ENCODE measurements around the gene CCT3.

CCT3 gene

GRCh38 chr1:156338180-156338976 lies at the start of gene CCT3, which contains the start of gene TSACC:
CCT3 (minus strand) TSS chr1:156338292; CDS start chr1:156338184, 108 bp downstream.
TSACC (plus strand) TSS chr1:156338526; CDS start chr1:156339758, 1,232 bp downstream.
- Histone ChIP-seq H3K36me3 (peaks cover 22% of the 10 kb centered on the region), H3K4me3 (ENCODE audit: low read depth in 1 of 2, low read length in 1 of 2) (peak within 1 kb of the TSS; percentile 93 to 99), H3K27ac (peak within 1 kb of the TSS; percentile 81), H3K4me1 (ENCODE audit: control insufficient read depth in 1 of 2, insufficient read depth in 1 of 2, low read depth in 1 of 2, low read length in 1 of 2) (peaks cover 12 to 20% of the 10 kb centered on the region in 2 experiments), H3K27me3 (no peaks in the 10 kb centered on the region), H3K9me3 (no peaks in the 10 kb centered on the region)
- peak; percentile 22 for TF ChIP-seq CTCF (IDR thresholded peaks at IDR 0.05)

- Histone ChIP-seq H3K4me3 (ENCODE audit: low read depth in 1 of 2, low read length in 1 of 2) (no peak overlapping the region), H3K9me3 (no peaks in the 10 kb centered on the region), H3K27ac (no peak overlapping the region), H3K4me1 (ENCODE audit: control insufficient read depth in 1 of 2, insufficient read depth in 1 of 2, low read depth in 1 of 2, low read length in 1 of 2) (no peaks in the 10 kb centered on the region), H3K36me3 (no peaks in the 10 kb centered on the region), H3K27me3 (peaks cover 84% of the 10 kb centered on the region)
- TF ChIP-seq CTCF (IDR thresholded peaks at IDR 0.05), result no peak
Measured at GRCh38 chr1:156387870-156388173, 49.7 kb upstream of the CCT3 start.

- TF ChIP-seq CTCF (IDR thresholded peaks at IDR 0.05), result no peak
- Histone ChIP-seq H3K4me3 (ENCODE audit: low read depth in 1 of 2, low read length in 1 of 2) (no peak overlapping the region), H3K27me3 (peaks cover 87% of the 10 kb centered on the region), H3K36me3 (no peaks in the 10 kb centered on the region), H3K4me1 (ENCODE audit: control insufficient read depth in 1 of 2, insufficient read depth in 1 of 2, low read depth in 1 of 2, low read length in 1 of 2) (no peaks in the 10 kb centered on the region), H3K9me3 (no peaks in the 10 kb centered on the region), H3K27ac (no peak overlapping the region)
Measured at GRCh38 chr1:156386949-156387869, 49.1 kb upstream of the CCT3 start.

GRCh38 chr1:156386134-156386901 lies 48.2 kb upstream of the CCT3 start:
- Histone ChIP-seq H3K9me3 (no peaks in the 10 kb centered on the region), H3K36me3 (no peaks in the 10 kb centered on the region), H3K4me1 (ENCODE audit: control insufficient read depth in 1 of 2, insufficient read depth in 1 of 2, low read depth in 1 of 2, low read length in 1 of 2) (no peaks in the 10 kb centered on the region), H3K27me3 (peaks cover 82% of the 10 kb centered on the region), H3K27ac (no peak overlapping the region), H3K4me3 (ENCODE audit: low read depth in 1 of 2, low read length in 1 of 2) (no peak overlapping the region)
- TF ChIP-seq CTCF (IDR thresholded peaks at IDR 0.05), result no peak

- Histone ChIP-seq H3K27me3 (peaks cover 77% of the 10 kb centered on the region), H3K4me3 (ENCODE audit: low read depth in 1 of 2, low read length in 1 of 2) (no peak overlapping the region), H3K4me1 (ENCODE audit: control insufficient read depth in 1 of 2, insufficient read depth in 1 of 2, low read depth in 1 of 2, low read length in 1 of 2) (no peaks in the 10 kb centered on the region), H3K27ac (no peak overlapping the region), H3K36me3 (no peaks in the 10 kb centered on the region), H3K9me3 (no peaks in the 10 kb centered on the region)
- peak; percentile 84 for TF ChIP-seq CTCF (IDR thresholded peaks at IDR 0.05)
Measured at GRCh38 chr1:156385534-156386031, 47.5 kb upstream of the CCT3 start.
